B cell (primary cell): ENCODE data around the gene RIT1. TPM values are rescaled to one million over a fixed set of nuclear protein-coding genes. Genes with fewer than 3 reads are reported as not detected.

ENCODE experiments used
- ATAC-seq: fragments of 200-7000 bp; cut with Tn5 transposase; one replicate; pipeline ENCODE4 v1.10.0; 2021; ENCODE audit warnings: low read depth, mild to moderate bottlenecking, moderate number of reproducible peaks, moderate library complexity
- CTCF ChIA-PET: fragments of 350-600 bp; sonication (Branson Sonifier 250); formaldehyde crosslinking; loops from one replicate; lab custom pipeline; 2021; ENCODE audit warnings: antibody characterized with exemption, inconsistent platforms; lab: Charles Lee
- POLR2A ChIA-PET: fragments of 350-600 bp; sonication (Branson Sonifier 250); formaldehyde crosslinking; loops from one replicate; lab custom pipeline; 2021; ENCODE audit warnings: antibody characterized with exemption; lab: Charles Lee
- DNase-seq: peaks from one replicate; pipeline ENCODE4 v3.0.0; 2013
- H2AFZ ChIP-seq: 2 replicates; pipeline ENCODE4 v1.6.1; 2012; ENCODE audit warnings: mild to moderate bottlenecking, low read depth, low read length; ENCODE audit not compliant: insufficient read depth, poor library complexity, severe bottlenecking
- H3K27ac ChIP-seq, 2 donors: 1 replicate in 1 of 2; 2 replicates in 1 of 2; pipeline ENCODE4 v1.5.1; 2012 to 2013; ENCODE audit warnings: low read length in 2 of 2, mild to moderate bottlenecking in 2 of 2, moderate library complexity in 1 of 2
- H3K27me3 ChIP-seq, 4 experiments: fragments of 200-600 bp in 1 of 4; sonication (generic) in 1 of 4; replicated peaks in 1 of 4; 1 replicate in 2 of 4; 2 replicates in 2 of 4; pipeline versions ENCODE4 v1.6.1 to v1.7.0; 2013 to 2016; ENCODE audit warnings: low read length in 3 of 4, mild to moderate bottlenecking in 2 of 4, mixed read lengths in 1 of 4, moderate library complexity in 1 of 4; ENCODE audit not compliant: insufficient read depth in 4 of 4, control insufficient read depth in 3 of 4; ENCODE audit errors: control extremely low read depth in 1 of 4
- H3K36me3 ChIP-seq, 2 experiments: replicated peaks in 1 of 2; 1 replicate in 1 of 2; 2 replicates in 1 of 2; pipeline versions ENCODE4 v1.6.1 to v1.7.1; 2013; ENCODE audit warnings: low read length in 1 of 2; ENCODE audit not compliant: insufficient read depth in 2 of 2, control insufficient read depth in 1 of 2; ENCODE audit errors: control extremely low read depth in 1 of 2, extremely low read depth in 1 of 2
- H3K4me1 ChIP-seq, 2 donors: fragments of 200-600 bp in 1 of 2; sonication (generic) in 1 of 2; 1 replicate in 1 of 2; 2 replicates in 1 of 2; pipeline versions ENCODE4 v1.5.1 to v1.6.1; 2013 to 2017; ENCODE audit warnings: low read length in 2 of 2; ENCODE audit not compliant: control insufficient read depth in 2 of 2, insufficient read depth in 2 of 2
- H3K4me2 ChIP-seq: replicated peaks from 2 replicates; pipeline ENCODE3; 2012; ENCODE audit warnings: mild to moderate bottlenecking, low read depth, low read length; ENCODE audit not compliant: poor library complexity, severe bottlenecking
- H3K4me3 ChIP-seq, 5 experiments: fragments of 200-600 bp in 1 of 5; sonication (generic) in 1 of 5; 1 replicate in 3 of 5; 2 replicates in 2 of 5; pipeline versions ENCODE4 v1.5.1 to v1.7.0; 2011 to 2016; ENCODE audit warnings: low read length in 4 of 5, mild to moderate bottlenecking in 4 of 5, low read depth in 2 of 5, control low read depth in 1 of 5, moderate library complexity in 1 of 5; ENCODE audit not compliant: insufficient read depth in 1 of 5; ENCODE audit errors: control extremely low read depth in 1 of 5, extremely low read depth in 1 of 5
- H3K79me2 ChIP-seq: fragments of 200-600 bp; sonication (generic); one replicate; pipeline ENCODE4 v1.6.0; 2016; ENCODE audit warnings: low read length; ENCODE audit not compliant: control insufficient read depth, insufficient read depth
- H3K9ac ChIP-seq: fragments of 200-600 bp; sonication (generic); 2 replicates; pipeline ENCODE4 v1.6.1; 2017; ENCODE audit warnings: mild to moderate bottlenecking, low read length, moderate library complexity
- H3K9me3 ChIP-seq, 3 donors: one replicate each; pipeline versions ENCODE4 v1.6.1 to v1.7.1; 2013; ENCODE audit warnings: low read length in 2 of 3; ENCODE audit not compliant: control insufficient read depth in 2 of 3, insufficient read depth in 1 of 3; ENCODE audit errors: control extremely low read depth in 1 of 3
- H4K20me1 ChIP-seq: 2 replicates; pipeline ENCODE4 v1.6.0; 2012; ENCODE audit warnings: mild to moderate bottlenecking, low read length; ENCODE audit not compliant: insufficient read depth, control insufficient read depth, poor library complexity, severe bottlenecking
- H3K27ac Mint-ChIP-seq: one replicate; pipeline ENCODE4 v1.8.0; 2021; ENCODE audit warnings: mixed read lengths
- H3K27me3 Mint-ChIP-seq: one replicate; pipeline ENCODE4 v1.8.0; 2021; ENCODE audit warnings: mixed read lengths
- H3K4me1 Mint-ChIP-seq: one replicate; pipeline ENCODE4 v1.8.0; 2021; ENCODE audit warnings: mixed read lengths
- H3K4me3 Mint-ChIP-seq: one replicate; pipeline ENCODE4 v1.8.0; 2021; ENCODE audit warnings: mixed read lengths
- H3K9me3 Mint-ChIP-seq: one replicate; pipeline ENCODE4 v1.8.0; 2022; ENCODE audit warnings: mixed read lengths; ENCODE audit not compliant: insufficient read depth
- EZH2 ChIP-seq: IDR thresholded peaks from 2 replicates; pipeline ENCODE4 v1.6.1; 2012; ENCODE audit warnings: borderline replicate concordance, low read depth, mild to moderate bottlenecking, moderate library complexity, low read length; ENCODE audit not compliant: insufficient read depth, poor library complexity, severe bottlenecking
- WGBS: methylation state at CpG from one replicate; pipeline ENCODE4 v1.1.5; 2013; ENCODE audit warnings: missing lambda C conversion rate; ENCODE audit not compliant: insufficient coverage; 5-methylcytosine and 5-hydroxymethylcytosine counted together
- intact Hi-C: fragments of 100-400 bp; cut with micrococcal nuclease; formaldehyde crosslinking; loops from one replicate; pipeline ENCODE4 v1.10.0; 2022
- polyA plus RNA-seq: library from polyadenylated mRNA; depleted of rRNA; stranded (reverse); fragments of >200 nt; gene quantifications from 2 replicates; pipeline ENCODE4 v1.2.3, GENCODE V29; 2012
- total RNA-seq, 2 donors: library from RNA; stranded (reverse); fragments of 120-200 nt in 1 of 2; gene quantifications; 1 replicate in 1 of 2; 2 replicates in 1 of 2; pipeline versions ENCODE4 v1.2.3 to v1.2.4, GENCODE V29; 2013 to 2022
- TF ChIP-seq, protein P1 (sequence below): fragments of 200-600 bp; IDR thresholded peaks from one replicate; pipeline ENCODE4 v1.8.0; 2022; ENCODE audit warnings: antibody characterized with exemption, mild to moderate bottlenecking

Gene RIT1
- total and polyA plus RNA-seq, 2 donors (not counting 1 experiment from before 2014, with no cell fraction given), result 14.2 to 45.7 TPM

- CTCF ChIA-PET, result no interaction called here
- WGBS, result 96% methylated on average over 6 of the region's 8 CpGs
Observed at GRCh38 chr1:155867766-155868165, 43.4 kb downstream of the RIT1 start.

DNA sequence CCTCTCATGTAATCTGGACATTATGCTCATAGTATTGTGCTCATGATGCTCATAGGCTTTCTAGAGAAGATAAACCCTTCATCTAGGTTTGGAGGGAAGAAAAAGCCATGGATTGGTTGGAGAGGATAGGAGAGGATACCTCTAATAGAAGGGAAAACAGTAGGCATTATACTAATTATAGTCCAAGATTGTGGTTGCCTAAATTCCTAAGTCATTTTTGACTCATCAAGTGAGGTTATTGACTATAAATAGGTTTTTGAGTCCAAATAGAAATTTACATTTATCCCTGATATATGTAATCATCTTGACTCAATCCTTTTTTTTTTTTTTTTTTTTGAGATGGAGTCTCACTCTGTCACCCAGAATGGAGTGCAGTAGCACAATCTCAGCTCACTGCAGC, 46.8 kb downstream of the RIT1 start:
- Histone ChIP-seq H3K27ac (no peak overlapping the region), H3K27me3 (peaks cover 0 to 4% (median 2%) of the 10 kb centered on the region in 4 experiments), H3K4me2 (no peak overlapping the region), H3K79me2 (no peaks in the 10 kb centered on the region), H2AFZ (no peak overlapping the region), H3K9me3 (no peaks in the 10 kb centered on the region), H3K4me1 (peaks cover 0 to 15% of the 10 kb centered on the region in 2 donors), H3K4me3 (no peak overlapping the region), H3K36me3 (no peaks in the 10 kb centered on the region), H3K9ac (no peak overlapping the region), H4K20me1 (no peaks in the 10 kb centered on the region)
- ChIA-PET CTCF (no interaction called here), POLR2A (interaction anchor here (0.6 kb wide), 1 partner anchor 393 kb away, joined by 3 read pairs; no protein-coding TSS in a partner anchor)
- ATAC-seq (no peak), DNase-seq (no peak)
- Mint-ChIP-seq H3K27me3 (peaks cover 10% of the 10 kb centered on the region), H3K4me3 (no peak overlapping the region), H3K27ac (no peak overlapping the region), H3K4me1 (peaks cover 6% of the 10 kb centered on the region), H3K9me3 (no peaks in the 10 kb centered on the region)
- intact Hi-C loops, result no loop called here
- no peak for TF ChIP-seq EZH2
- TF ChIP-seq, protein P1, sequence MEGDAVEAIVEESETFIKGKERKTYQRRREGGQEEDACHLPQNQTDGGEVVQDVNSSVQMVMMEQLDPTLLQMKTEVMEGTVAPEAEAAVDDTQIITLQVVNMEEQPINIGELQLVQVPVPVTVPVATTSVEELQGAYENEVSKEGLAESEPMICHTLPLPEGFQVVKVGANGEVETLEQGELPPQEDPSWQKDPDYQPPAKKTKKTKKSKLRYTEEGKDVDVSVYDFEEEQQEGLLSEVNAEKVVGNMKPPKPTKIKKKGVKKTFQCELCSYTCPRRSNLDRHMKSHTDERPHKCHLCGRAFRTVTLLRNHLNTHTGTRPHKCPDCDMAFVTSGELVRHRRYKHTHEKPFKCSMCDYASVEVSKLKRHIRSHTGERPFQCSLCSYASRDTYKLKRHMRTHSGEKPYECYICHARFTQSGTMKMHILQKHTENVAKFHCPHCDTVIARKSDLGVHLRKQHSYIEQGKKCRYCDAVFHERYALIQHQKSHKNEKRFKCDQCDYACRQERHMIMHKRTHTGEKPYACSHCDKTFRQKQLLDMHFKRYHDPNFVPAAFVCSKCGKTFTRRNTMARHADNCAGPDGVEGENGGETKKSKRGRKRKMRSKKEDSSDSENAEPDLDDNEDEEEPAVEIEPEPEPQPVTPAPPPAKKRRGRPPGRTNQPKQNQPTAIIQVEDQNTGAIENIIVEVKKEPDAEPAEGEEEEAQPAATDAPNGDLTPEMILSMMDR, result no peak

More at GRCh38 chr1:155867766-155868165, 43.4 kb downstream of the RIT1 start:
- Histone ChIP-seq H3K4me2 (no peak overlapping the region), H3K79me2 (no peaks in the 10 kb centered on the region), H3K4me3 (no peak overlapping the region), H3K4me1 (no peaks in the 10 kb centered on the region), H3K36me3 (peaks cover 0 to 4% of the 10 kb centered on the region in 2 experiments), H2AFZ (no peak overlapping the region), H3K9ac (no peak overlapping the region), H3K9me3 (no peaks in the 10 kb centered on the region), H4K20me1 (no peaks in the 10 kb centered on the region), H3K27me3 (no peaks in the 10 kb centered on the region), H3K27ac (no peak overlapping the region)
- TF ChIP-seq EZH2, result no peak
- TF ChIP-seq, protein P1, result no peak
- Mint-ChIP-seq H3K4me3 (no peak overlapping the region), H3K27ac (no peak overlapping the region), H3K27me3 (no peaks in the 10 kb centered on the region), H3K9me3 (no peaks in the 10 kb centered on the region), H3K4me1 (no peaks in the 10 kb centered on the region)
- DNase-seq (no peak), ATAC-seq (no peak)
- intact Hi-C loops, result no loop called here
- POLR2A ChIA-PET, result no interaction called here
